DND-41 (cell line): ENCODE measurements around the gene GNPNAT1.

Experiments used
- ATAC-seq: fragments of 200-7000 bp; cut with Tn5 transposase; 3 replicates; pipeline ENCODE4 v1.9.1; 2021; ENCODE audit warnings: low read depth; ENCODE audit not compliant: insufficient read depth
- DNase-seq: peaks from one replicate; pipeline ENCODE4 v3.0.0-alpha.2; 2020
- H2AFZ ChIP-seq: 2 replicates; pipeline ENCODE4 v1.6.0; 2012; ENCODE audit warnings: low read depth, low read length
- H3K27ac ChIP-seq: 2 replicates; pipeline ENCODE4 v1.5.1; 2012; ENCODE audit warnings: low read length, inconsistent platforms
- H3K27me3 ChIP-seq: fragments of 200-600 bp; sonication (generic); 2 replicates; pipeline ENCODE4 v1.6.0; 2012; ENCODE audit warnings: low read length, mild to moderate bottlenecking, inconsistent platforms; ENCODE audit not compliant: insufficient read depth, poor library complexity
- H3K36me3 ChIP-seq: 2 replicates; pipeline ENCODE4 v1.5.1; 2012; ENCODE audit warnings: low read length, inconsistent platforms; ENCODE audit not compliant: insufficient read depth
- H3K4me1 ChIP-seq: 2 replicates; pipeline ENCODE4 v1.5.1; 2012; ENCODE audit warnings: mild to moderate bottlenecking, low read length; ENCODE audit not compliant: insufficient read depth
- H3K4me2 ChIP-seq: 2 replicates; pipeline ENCODE4 v1.6.0; 2012; ENCODE audit warnings: mild to moderate bottlenecking, moderate library complexity, low read length, inconsistent platforms; ENCODE audit not compliant: insufficient read depth
- H3K4me3 ChIP-seq, 2 experiments: fragments of 200-600 bp in 1 of 2; shearing (Covaris generic) in 1 of 2; 2 replicates each; pipeline ENCODE4 v1.5.1; 2012 to 2016; ENCODE audit warnings: inconsistent platforms in 2 of 2, low read length in 2 of 2, mild to moderate bottlenecking in 2 of 2, low read depth in 1 of 2, moderate library complexity in 1 of 2
- H3K79me2 ChIP-seq: 2 replicates; pipeline ENCODE4 v1.6.0; 2012; ENCODE audit warnings: low read length, inconsistent platforms; ENCODE audit not compliant: insufficient read depth
- H3K9ac ChIP-seq: 2 replicates; pipeline ENCODE4 v1.6.0; 2012; ENCODE audit warnings: low read depth, mild to moderate bottlenecking, inconsistent platforms, low read length, moderate library complexity
- H3K9me3 ChIP-seq: 2 replicates; pipeline ENCODE4 v1.5.1; 2012; ENCODE audit warnings: low read length, moderate library complexity, mild to moderate bottlenecking, inconsistent platforms; ENCODE audit not compliant: insufficient read depth, severe bottlenecking
- H4K20me1 ChIP-seq: 2 replicates; pipeline ENCODE4 v1.6.0; 2012; ENCODE audit warnings: low read length; ENCODE audit not compliant: insufficient read depth
- CTCF ChIP-seq: IDR thresholded peaks from 2 replicates; pipeline ENCODE4 v1.5.1; 2012; ENCODE audit warnings: borderline replicate concordance, low read length, moderate library complexity, mild to moderate bottlenecking; ENCODE audit not compliant: poor library complexity, severe bottlenecking; ENCODE audit errors: extremely low read depth
- EZH2 ChIP-seq: IDR thresholded peaks from 3 replicates; pipeline ENCODE4 v1.6.1; 2012; ENCODE audit warnings: borderline replicate concordance, low read depth, mild to moderate bottlenecking, moderate library complexity, low read length, inconsistent platforms; ENCODE audit not compliant: severe bottlenecking

Gene GNPNAT1

GRCh38 chr14:52833891-52834290, 42.5 kb upstream of the GNPNAT1 start:
- Histone ChIP-seq H2AFZ (no peak overlapping the region), H4K20me1 (no peaks in the 10 kb centered on the region), H3K9me3 (no peaks in the 10 kb centered on the region), H3K9ac (no peak overlapping the region), H3K27ac (no peak overlapping the region), H3K4me2 (no peak overlapping the region), H3K27me3 (no peaks in the 10 kb centered on the region), H3K4me1 (no peaks in the 10 kb centered on the region), H3K36me3 (no peaks in the 10 kb centered on the region), H3K4me3 (no peak overlapping the region), H3K79me2 (no peaks in the 10 kb centered on the region)
- no peak for TF ChIP-seq CTCF
- no peak for TF ChIP-seq EZH2
- ATAC-seq (no peak), DNase-seq (no peak)

GRCh38 chr14:52829527-52830185, 38.2 kb upstream of the GNPNAT1 start:
- Histone ChIP-seq H3K4me2 (no peak overlapping the region), H3K27me3 (no peaks in the 10 kb centered on the region), H2AFZ (peak overlapping the region; percentile 1), H3K4me3 (no peak overlapping the region), H4K20me1 (no peaks in the 10 kb centered on the region), H3K27ac (no peak overlapping the region), H3K79me2 (no peaks in the 10 kb centered on the region), H3K4me1 (no peaks in the 10 kb centered on the region), H3K9me3 (no peaks in the 10 kb centered on the region), H3K9ac (no peak overlapping the region), H3K36me3 (no peaks in the 10 kb centered on the region)
- no peak for DNase-seq
- TF ChIP-seq CTCF (no peak), EZH2 (no peak)
- ATAC-seq: 0 out of 3 replicates have a peak, but pooled peaks have one; percentile 35

- DNase-seq (no peak), ATAC-seq (no peak)
- Histone ChIP-seq H3K9ac (no peak overlapping the region), H4K20me1 (no peaks in the 10 kb centered on the region), H3K4me1 (no peaks in the 10 kb centered on the region), H3K27ac (no peak overlapping the region), H3K4me3 (no peak overlapping the region), H3K27me3 (no peaks in the 10 kb centered on the region), H2AFZ (no peak overlapping the region), H3K79me2 (no peaks in the 10 kb centered on the region), H3K4me2 (no peak overlapping the region), H3K36me3 (no peaks in the 10 kb centered on the region), H3K9me3 (no peaks in the 10 kb centered on the region)
- TF ChIP-seq CTCF (no peak), EZH2 (no peak)
These were observed 36.0 kb upstream of the GNPNAT1 start for GRCh38 chr14:52827426-52827825.

GRCh38 chr14:52825085-52825484, 33.7 kb upstream of the GNPNAT1 start:
- TF ChIP-seq EZH2: no peak
- TF ChIP-seq CTCF: no peak
- Histone ChIP-seq H4K20me1 (no peaks in the 10 kb centered on the region), H2AFZ (0 out of 2 replicates have a peak overlapping the region, but pooled peaks have one; percentile 25), H3K4me2 (no peak overlapping the region), H3K27me3 (no peaks in the 10 kb centered on the region), H3K4me3 (no peak overlapping the region), H3K9me3 (no peaks in the 10 kb centered on the region), H3K79me2 (no peaks in the 10 kb centered on the region), H3K4me1 (no peaks in the 10 kb centered on the region), H3K27ac (no peak overlapping the region), H3K9ac (no peak overlapping the region), H3K36me3 (no peaks in the 10 kb centered on the region)
- ATAC-seq: no peak
- DNase-seq: no peak
